ENCODE results near the gene RFX8.

Gene RFX8

GRCh38 chr2:101380376-101380775, 94.5 kb downstream of the RFX8 start:
- in situ Hi-C loops (cut with MboI; ENCODE audit: low sequenced_read_pairs, unreplicated experiment): no loop called here
- TF ChIP-seq, protein P1, sequence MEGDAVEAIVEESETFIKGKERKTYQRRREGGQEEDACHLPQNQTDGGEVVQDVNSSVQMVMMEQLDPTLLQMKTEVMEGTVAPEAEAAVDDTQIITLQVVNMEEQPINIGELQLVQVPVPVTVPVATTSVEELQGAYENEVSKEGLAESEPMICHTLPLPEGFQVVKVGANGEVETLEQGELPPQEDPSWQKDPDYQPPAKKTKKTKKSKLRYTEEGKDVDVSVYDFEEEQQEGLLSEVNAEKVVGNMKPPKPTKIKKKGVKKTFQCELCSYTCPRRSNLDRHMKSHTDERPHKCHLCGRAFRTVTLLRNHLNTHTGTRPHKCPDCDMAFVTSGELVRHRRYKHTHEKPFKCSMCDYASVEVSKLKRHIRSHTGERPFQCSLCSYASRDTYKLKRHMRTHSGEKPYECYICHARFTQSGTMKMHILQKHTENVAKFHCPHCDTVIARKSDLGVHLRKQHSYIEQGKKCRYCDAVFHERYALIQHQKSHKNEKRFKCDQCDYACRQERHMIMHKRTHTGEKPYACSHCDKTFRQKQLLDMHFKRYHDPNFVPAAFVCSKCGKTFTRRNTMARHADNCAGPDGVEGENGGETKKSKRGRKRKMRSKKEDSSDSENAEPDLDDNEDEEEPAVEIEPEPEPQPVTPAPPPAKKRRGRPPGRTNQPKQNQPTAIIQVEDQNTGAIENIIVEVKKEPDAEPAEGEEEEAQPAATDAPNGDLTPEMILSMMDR (IDR thresholded peaks at IDR 0.05; ENCODE audit: borderline replicate concordance, control extremely low read depth, extremely low read depth, insufficient read depth, missing control alignments): no peak
- no peak for DNase-seq (ENCODE audit: low spot score)

- TF ChIP-seq, protein P1 (IDR thresholded peaks at IDR 0.05; ENCODE audit: borderline replicate concordance, control extremely low read depth, extremely low read depth, insufficient read depth, missing control alignments): no peak
These were observed 95.8 kb downstream of the RFX8 start for GRCh38 chr2:101379091-101379490.

GRCh38 chr2:101375653-101376052, 99.3 kb downstream of the RFX8 start:
- in situ Hi-C loops (cut with MboI; ENCODE audit: low sequenced_read_pairs, unreplicated experiment): no loop called here
- TF ChIP-seq, protein P1 (IDR thresholded peaks at IDR 0.05; ENCODE audit: borderline replicate concordance, control extremely low read depth, extremely low read depth, insufficient read depth, missing control alignments): no peak
- DNase-seq (ENCODE audit: low spot score): no peak

More at GRCh38 chr2:101379091-101379490, 95.8 kb downstream of the RFX8 start:
- no peak for DNase-seq (ENCODE audit: low spot score)
- in situ Hi-C loops (cut with MboI; ENCODE audit: low sequenced_read_pairs, unreplicated experiment): no loop called here

GRCh38 chr2:101374821-101375561, 99.9 kb downstream of the RFX8 start:
- TF ChIP-seq, protein P1 (IDR thresholded peaks at IDR 0.05; ENCODE audit: borderline replicate concordance, control extremely low read depth, extremely low read depth, insufficient read depth, missing control alignments): no peak
- in situ Hi-C loops (cut with MboI; ENCODE audit: low sequenced_read_pairs, unreplicated experiment): no loop called here
- DNase-seq (ENCODE audit: low spot score): no peak

GRCh38 chr2:101372792-101373191, 102.1 kb downstream of the RFX8 start:
- in situ Hi-C loops (cut with MboI; ENCODE audit: low sequenced_read_pairs, unreplicated experiment): no loop called here
- DNase-seq (ENCODE audit: low spot score): no peak
- TF ChIP-seq, protein P1 (IDR thresholded peaks at IDR 0.05; ENCODE audit: borderline replicate concordance, control extremely low read depth, extremely low read depth, insufficient read depth, missing control alignments): no peak

GRCh38 chr2:101371636-101372035, 103.3 kb downstream of the RFX8 start:
- in situ Hi-C loops (cut with MboI; ENCODE audit: low sequenced_read_pairs, unreplicated experiment): no loop called here
- TF ChIP-seq, protein P1 (IDR thresholded peaks at IDR 0.05; ENCODE audit: borderline replicate concordance, control extremely low read depth, extremely low read depth, insufficient read depth, missing control alignments): no peak
- no peak for DNase-seq (ENCODE audit: low spot score)
